ENCODE measurements around the gene BANF2.

DNA sequence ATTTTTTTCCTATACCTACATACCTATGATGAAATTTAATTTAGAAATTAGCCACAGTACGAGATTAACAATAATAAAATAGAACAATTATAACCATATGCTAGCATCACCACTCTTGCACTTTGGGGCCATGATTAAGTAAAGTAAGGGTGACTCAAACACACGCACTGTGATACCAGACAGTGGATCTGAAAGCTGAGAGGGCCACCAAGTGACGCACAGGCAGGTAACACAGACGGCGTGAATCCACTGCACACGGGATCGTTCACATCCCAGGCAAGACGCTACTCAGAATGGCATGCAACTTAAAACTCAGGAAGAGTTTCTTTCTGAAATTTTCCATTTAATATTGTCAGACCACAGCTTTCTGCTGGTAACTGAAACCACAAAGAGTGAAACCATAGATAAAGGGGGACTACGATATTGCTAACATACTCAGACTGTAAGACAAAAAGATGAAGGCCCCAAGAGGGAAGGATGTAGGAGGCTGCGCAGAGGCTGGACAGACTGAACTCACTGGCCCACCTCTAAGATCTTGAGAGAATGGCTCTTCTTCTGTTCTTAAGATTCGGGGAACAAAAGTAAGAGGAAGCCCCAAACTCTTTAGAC, 35.6 kb upstream of the BANF2 start:
- TF ChIP-seq CTCF (IDR thresholded peaks at IDR 0.05) (no peak), POLR2A (IDR thresholded peaks at IDR 0.05) (no peak)
